Right lung (tissue), 5 donors: ENCODE results near the gene CS. TPM values are rescaled to one million over a fixed set of nuclear protein-coding genes. Genes with fewer than 3 reads are reported as not detected.
"Not testable (repeated sequence)": the region's sequence is repeated elsewhere in the genome, so short reads cannot be mapped to it uniquely, and the experiment has no call there.

Experiments
- DNase-seq, 2 donors: peaks; one replicate each; pipeline ENCODE4 v3.0.0-alpha.2; 2013
- polyA plus RNA-seq, 5 donors: library from polyadenylated mRNA; unstranded; fragments of 120-200 nt; gene quantifications; one replicate each; pipeline versions ENCODE4 v1.2.1 to v1.2.3, GENCODE V29; 2013; ENCODE audit warnings: inconsistent platforms in 1 of 5, low replicate concordance in 1 of 5; ENCODE audit not compliant: insufficient read length in 5 of 5, insufficient read depth in 1 of 5

The CS gene
- polyA plus RNA-seq, 5 donors = 148 to 181 (median 158) TPM

GRCh38 chr12:56326126-56326525, 26.0 kb upstream of the CS start:
- DNase-seq = no peak

GRCh38 chr12:56324206-56324605, 24.1 kb upstream of the CS start:
- no peak for DNase-seq

- DNase-seq = not testable (repeated sequence)
These were observed 21.5 kb upstream of the CS start for GRCh38 chr12:56321610-56322009.

- DNase-seq = no peak
These were observed 20.9 kb upstream of the CS start for GRCh38 chr12:56321027-56321426.

- no peak for DNase-seq
These were observed 17.5 kb upstream of the CS start for GRCh38 chr12:56317675-56318074.

- peak; percentile 96 to 97 for DNase-seq
These were observed 15.7 kb upstream of the CS start, which contains the start of gene CNPY2 for GRCh38 chr12:56315622-56316473. CNPY2 (minus strand) TSS chr12:56315988; CDS start chr12:56315217, 771 bp downstream.

- no peak for DNase-seq
These were observed 15.1 kb upstream of the CS start for GRCh38 chr12:56315249-56315621.

GRCh38 chr12:56311003-56311402, 10.9 kb upstream of the CS start:
- no peak for DNase-seq

GRCh38 chr12:56308714-56309113, 8.6 kb upstream of the CS start:
- no peak for DNase-seq

GRCh38 chr12:56307221-56307965, 7.3 kb upstream of the CS start:
- DNase-seq = no peak

- DNase-seq = no peak
These were observed 4.9 kb upstream of the CS start for GRCh38 chr12:56304872-56305590.

- no peak for DNase-seq
These were observed 4.1 kb upstream of the CS start for GRCh38 chr12:56304276-56304675.

GRCh38 chr12:56300644-56301464, 724 bp upstream of the CS start:
- no peak for DNase-seq

- DNase-seq = no peak
These were observed 750 bp downstream of the CS start for GRCh38 chr12:56299308-56299852.

GRCh38 chr12:56298828-56299227, 1.3 kb downstream of the CS start:
- no peak for DNase-seq

- DNase-seq = no peak
These were observed 2.7 kb downstream of the CS start for GRCh38 chr12:56297400-56297799.

GRCh38 chr12:56296295-56296694, 3.8 kb downstream of the CS start:
- no peak for DNase-seq

GRCh38 chr12:56293795-56294194, 6.3 kb downstream of the CS start:
- DNase-seq = no peak

- DNase-seq = no peak
These were observed 11.3 kb downstream of the CS start for GRCh38 chr12:56288705-56289387.

GRCh38 chr12:56286044-56286830, 13.9 kb downstream of the CS start:
- no peak for DNase-seq
